HG03280 (cell line): ENCODE results near the gene UBE2I.

Experiments
- ATAC-seq: cut with Tn5 transposase; IDR thresholded peaks from one replicate; pipeline ENCODE4 v1.9.1; 2021; ENCODE audit warnings: mild to moderate bottlenecking, moderate library complexity; ENCODE audit not compliant: unreplicated experiment

The UBE2I gene

DNA sequence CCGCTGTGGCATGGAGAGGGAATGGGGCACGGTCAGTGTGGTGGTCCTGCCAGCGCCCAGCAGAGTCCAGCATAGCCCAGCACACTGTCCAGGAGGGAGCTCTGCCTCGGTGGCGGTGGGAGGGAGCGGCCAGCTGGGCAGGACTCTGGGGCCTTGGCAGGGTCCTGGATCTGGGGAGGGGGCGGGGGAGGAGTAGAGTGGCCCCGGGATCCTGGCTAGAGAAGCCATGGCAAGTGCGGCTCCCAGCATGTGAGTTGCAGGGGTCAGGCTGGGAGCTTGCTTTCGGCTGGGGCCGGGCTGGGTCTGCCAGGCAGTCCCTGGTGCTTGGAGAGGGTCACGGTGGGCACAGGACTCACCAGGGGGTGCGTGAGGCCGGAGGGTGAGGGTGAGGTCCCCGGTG, 46.2 kb downstream of the UBE2I start:
- ATAC-seq, result no peak

GRCh38 chr16:1356061-1356900, 46.8 kb downstream of the UBE2I start:
- ATAC-seq, result no peak

DNA sequence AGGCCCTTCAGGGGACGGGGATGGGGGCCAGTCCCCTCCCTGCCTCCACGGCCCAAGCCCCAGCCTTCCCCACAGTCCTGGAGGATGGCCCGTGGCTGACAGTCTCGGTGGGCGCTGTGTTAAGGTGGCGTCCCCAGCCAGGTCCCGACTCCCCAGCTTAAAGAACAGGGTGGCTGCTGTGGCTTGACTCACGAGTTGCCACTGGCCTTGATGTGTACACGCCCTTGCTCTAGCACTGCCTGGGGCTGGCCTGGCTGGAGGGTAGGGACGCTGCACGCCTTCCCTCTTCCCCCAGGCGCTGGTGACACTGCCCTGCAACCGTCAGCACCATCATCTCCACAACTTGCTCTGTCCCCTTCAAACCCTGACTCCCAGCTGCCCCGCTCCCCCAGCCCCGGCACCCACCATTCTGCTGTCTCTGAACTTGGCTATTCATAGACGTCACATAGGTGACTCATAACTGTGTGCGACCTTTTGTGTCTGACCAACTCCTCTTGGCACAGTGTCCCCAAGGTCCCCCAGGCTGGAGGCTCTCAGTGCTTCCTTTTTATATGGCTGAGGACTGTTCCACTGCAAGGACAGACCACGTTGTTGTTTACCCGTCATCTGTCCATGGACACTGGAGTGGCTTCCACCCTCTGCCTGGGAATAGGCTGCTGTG, 48.6 kb downstream of the UBE2I start:
- ATAC-seq, result no peak

DNA sequence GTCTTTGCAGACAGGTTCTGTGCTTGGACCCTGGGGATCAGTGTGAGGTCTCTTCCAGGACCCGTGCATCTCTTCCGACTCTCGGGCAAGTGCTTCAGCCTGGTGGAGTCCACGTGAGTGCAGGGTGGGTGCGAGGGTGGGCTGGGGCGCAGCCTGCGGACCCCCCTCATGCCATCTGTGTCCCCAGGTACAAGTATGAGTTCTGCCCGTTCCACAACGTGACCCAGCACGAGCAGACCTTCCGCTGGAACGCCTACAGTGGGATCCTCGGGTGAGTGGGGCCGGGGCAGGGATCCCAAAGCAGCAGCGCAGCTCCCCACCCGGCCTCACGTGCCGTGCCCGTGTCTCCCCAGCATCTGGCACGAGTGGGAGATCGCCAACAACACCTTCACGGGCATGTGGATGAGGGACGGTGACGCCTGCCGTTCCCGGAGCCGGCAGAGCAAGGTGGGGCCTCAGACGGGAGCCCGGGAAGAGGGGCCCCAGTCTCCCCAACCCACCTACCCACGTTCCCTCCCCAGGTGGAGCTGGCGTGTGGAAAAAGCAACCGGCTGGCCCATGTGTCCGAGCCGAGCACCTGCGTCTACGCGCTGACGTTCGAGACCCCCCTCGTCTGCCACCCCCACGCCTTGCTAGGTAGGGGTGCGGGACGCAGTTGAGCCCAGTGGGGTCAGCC, 52.4 kb downstream of the UBE2I start:
- no peak for ATAC-seq

GRCh38 chr16:1362807-1363206, 53.4 kb downstream of the UBE2I start:
- no peak for ATAC-seq

DNA sequence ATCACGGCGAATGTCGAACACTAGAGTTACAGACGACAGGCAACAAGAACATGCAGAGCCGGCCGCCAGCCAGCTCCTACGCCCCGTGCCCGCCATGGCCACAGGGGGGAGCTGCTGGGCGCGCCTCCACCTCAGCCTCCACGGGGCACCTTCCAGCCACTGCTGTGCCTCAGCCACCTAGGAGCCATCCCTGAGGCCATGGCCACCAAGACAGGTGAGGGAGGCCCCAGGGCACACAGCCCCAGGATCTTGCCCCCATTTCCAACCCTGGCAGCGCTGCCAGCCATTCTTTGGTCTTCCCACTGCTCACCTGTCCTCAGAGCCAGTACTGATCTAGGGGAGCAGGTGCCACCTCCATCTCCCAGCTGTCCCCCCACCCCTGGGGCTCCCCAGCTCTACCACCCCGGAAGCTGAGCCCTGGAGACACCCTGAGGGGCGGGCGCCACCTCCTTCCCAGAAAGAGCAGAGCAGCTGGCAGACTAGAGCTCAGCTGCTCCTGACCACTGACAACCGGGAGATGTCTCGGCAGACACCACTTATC, 54.1 kb downstream of the UBE2I start:
- ATAC-seq, result no peak

DNA sequence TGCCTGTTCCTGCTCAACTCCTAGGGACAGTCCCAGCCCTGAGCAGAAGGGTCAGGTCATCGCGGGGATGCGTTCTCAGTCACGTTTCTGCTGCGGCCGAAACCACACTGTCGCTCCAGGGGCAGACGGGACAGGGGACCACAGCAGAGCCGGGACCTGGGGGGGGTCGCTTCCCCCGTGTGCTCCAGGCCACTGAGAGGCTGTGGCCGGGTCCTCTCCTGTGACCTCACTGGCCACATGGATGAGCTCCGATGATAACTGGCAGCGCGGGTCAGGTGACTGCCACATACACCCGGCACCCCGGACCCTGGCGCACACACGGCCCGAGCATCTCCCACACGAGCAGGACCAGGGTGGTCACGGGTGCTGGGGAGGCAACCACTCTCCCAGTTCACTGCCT, 55.1 kb downstream of the UBE2I start:
- no peak for ATAC-seq

- no peak for ATAC-seq
Measured at GRCh38 chr16:1366060-1366711, 56.8 kb downstream of the UBE2I start.

- no peak for ATAC-seq
Measured at GRCh38 chr16:1366712-1367299, 57.4 kb downstream of the UBE2I start.

DNA sequence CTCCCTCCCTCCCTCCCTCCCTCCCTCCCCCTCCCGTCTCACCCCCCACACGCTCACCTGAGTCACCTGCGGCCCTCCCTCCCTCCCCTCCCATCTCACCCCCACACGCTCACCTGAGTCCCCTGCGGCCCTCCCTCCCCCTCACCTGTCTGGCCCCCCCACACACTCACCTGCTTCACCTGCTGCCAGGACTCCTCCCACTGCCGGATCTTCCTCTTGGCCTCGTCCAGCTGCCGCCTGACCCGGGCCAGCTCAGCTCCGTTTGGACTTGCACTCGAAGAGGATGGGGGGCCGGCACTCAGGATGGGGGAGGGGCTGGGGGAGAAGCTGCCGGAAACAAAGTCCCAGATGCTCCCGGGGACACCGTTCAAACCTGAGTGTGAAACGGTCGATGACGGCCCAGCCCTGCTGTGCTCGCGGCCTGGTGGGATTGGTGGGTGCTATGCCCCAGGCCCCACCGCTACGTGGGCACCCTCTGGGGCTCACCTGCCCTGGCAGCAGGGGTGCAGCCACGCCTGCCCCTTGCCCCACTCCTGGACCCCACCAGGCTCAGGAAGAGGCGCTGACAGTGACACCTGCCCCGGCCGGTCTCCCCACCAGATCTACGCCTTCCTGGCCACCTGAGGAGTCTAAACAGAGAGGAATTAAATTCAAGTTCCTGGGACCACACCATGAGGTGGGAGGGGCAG, 58.2 kb downstream of the UBE2I start:
- ATAC-seq, result no peak

DNA sequence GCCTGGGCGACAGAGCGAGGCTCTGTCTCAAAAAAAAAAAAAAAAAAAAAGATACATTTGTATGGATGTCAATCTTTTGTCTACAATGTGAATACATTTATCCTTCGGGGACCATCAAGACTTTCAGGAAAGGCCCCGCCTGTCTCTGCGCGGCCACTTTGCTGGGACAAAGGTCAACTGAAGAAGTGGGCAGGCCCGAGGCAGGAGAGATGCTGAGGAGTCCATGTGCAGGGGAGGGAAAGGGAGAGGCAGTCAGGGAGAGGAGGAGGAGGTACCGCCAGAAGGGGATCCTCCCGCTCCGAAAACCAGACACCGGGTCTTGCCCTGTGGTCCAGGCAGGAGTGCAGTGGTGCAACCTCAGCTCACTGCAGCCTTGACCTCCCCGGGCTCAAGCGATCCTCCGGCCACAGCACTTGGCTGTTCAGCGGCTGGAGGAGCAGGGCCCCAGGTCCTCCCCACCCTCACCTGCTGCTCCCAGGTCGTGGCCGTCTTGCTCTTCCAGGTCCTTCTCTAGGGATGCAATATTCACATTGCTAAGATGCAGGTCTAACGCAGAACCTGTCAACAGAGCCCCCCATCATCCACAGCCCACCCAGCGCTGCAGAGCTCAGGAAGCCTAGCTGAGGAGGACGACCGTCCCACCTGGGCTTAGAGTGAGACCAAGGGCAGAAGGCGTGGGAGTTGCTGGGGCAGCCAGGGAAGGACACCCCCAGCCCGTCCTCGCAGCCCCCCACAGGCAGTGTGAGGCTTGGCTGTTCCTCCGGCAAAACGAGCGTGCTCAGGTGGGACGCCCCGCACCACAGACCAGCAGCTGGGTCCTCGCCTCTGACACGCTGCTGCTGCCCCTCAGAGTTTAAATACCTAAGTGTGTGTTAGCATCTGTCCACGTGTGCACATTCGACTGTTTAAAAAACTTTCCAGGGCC, 61.9 kb downstream of the UBE2I start:
- ATAC-seq, result no peak

DNA sequence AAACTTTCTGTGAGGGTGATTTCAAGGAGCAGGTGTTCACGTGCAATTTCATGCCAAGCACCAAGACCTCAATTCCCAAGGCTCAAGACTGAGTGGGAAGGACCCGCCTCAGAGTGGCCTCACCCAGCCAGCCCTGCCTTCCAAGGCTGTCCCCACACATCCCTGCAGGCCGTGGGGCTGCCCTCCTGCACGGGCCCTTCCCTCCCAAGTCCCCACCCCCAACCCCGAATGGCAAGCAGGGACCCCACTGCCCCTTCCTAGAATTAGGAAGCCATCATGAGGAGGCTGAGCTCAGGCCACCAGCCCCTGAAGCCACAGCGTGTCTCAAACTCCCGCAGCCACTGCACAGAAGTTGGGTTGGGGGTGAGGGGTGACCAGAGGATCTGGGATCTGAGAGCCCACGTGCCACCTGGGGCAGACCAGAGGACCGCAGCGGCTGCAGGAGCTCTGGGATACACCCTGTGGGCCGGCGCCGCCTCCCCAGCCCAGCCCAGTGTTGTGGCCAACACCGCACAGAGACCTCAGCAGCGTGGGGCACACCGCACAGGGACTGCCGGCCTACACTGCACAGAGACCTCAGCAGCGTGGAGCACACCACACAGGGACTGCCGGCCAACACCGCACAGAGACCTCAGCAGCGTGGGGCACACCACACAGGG, 63.0 kb downstream of the UBE2I start:
- no peak for ATAC-seq

DNA sequence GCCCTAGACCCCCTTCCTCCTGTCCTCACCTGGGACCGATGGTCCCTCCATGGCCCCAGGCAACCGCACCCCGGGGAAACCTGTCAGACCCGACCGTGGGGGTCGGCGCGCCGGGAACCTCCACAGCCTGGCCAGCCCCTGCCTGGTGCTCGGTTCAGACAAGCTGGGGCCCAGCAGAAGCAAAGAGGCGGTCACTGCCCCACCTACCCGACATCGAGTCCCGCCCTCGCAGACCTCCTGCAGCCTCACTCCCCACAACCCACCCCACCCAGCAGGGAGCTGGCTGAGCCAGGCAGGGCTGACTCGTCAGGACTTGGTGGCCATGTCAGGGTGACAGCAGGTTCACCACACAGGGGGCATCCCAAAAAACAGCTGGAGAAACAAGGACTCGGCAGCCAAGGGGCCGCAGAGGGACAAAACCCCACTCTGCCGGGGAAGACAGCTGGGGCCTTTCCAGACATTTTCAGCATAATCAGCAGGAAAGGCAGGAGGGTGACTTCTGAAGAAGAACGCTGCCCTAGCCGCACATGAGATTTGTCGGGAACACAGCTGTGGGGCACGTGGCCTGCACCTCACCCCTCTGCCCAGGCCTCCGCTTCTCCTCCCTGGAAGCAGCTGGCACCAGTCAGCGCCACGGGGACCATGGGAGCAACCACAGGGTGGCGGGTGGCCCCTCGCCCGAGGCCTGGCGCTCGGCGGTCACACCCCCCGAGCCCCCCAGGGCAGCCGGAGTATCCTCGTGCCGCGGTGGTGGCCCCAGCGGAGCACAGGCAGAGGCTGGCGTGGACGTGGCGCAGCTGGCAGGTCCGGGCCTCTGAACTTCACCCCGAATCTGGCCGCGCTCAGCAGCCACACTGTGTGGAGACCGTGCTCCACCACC, 65.2 kb downstream of the UBE2I start:
- ATAC-seq, result no peak

DNA sequence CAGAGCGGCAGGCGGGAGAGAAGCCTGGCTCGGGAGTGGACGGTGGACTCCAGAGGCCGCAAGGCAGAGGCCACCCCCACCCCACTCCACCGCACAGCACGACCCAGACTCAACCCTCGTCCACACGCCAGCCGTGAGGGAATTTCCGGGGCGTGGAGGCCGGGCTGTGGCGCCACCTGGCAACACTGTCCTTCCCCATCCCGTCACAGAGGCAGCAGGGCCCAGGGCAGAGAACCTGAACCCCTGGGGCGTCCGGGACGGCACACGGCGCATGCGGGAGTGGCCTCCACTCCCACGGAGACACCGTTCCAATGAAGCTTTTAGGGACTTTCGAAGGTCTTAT, 65.8 kb downstream of the UBE2I start:
- ATAC-seq, result no peak

- no peak for ATAC-seq
Measured at GRCh38 chr16:1375741-1376410, 66.4 kb downstream of the UBE2I start.
